PFSK-1 (cell line): Measurements from ENCODE around the gene ABCF2.

ENCODE experiments used
- FOXP2 ChIP-seq: optimal IDR thresholded peaks from 2 replicates; pipeline ENCODE3; 2011; ENCODE audit warnings: borderline replicate concordance, control low read depth, inconsistent platforms; ENCODE audit not compliant: insufficient read depth; ENCODE audit errors: extremely low read length, extremely low read depth
- POLR2AphosphoS5 ChIP-seq: IDR thresholded peaks from 2 replicates; pipeline ENCODE4 v1.6.1; 2012; ENCODE audit warnings: low read depth, mild to moderate bottlenecking, control low read depth, low read length, moderate library complexity
- REST ChIP-seq, 2 experiments: IDR thresholded peaks; 2 replicates each; pipeline versions ENCODE4 v1.6.1 to v1.8.0; 2011 to 2012; ENCODE audit warnings: low read depth in 2 of 2, low read length in 2 of 2, control low read depth in 1 of 2, inconsistent platforms in 1 of 2, mild to moderate bottlenecking in 1 of 2, moderate library complexity in 1 of 2; ENCODE audit not compliant: insufficient read depth in 1 of 2
- SIN3A ChIP-seq: IDR thresholded peaks from 2 replicates; pipeline ENCODE4 v1.6.1; 2012; ENCODE audit warnings: mild to moderate bottlenecking, low read length, moderate library complexity, borderline replicate concordance; ENCODE audit not compliant: insufficient read depth
- TAF1 ChIP-seq: IDR thresholded peaks from 2 replicates; pipeline ENCODE4 v1.6.1; 2012; ENCODE audit warnings: low read length, control low read depth, borderline replicate concordance; ENCODE audit not compliant: insufficient read depth

GRCh38 chr7:151176401-151176800 lies 50.6 kb downstream of the ABCF2 start:
- TF ChIP-seq POLR2AphosphoS5 (no peak), REST (IDR thresholded peaks at IDR 0.05; ENCODE audit: insufficient read depth in 1 of 2, low read depth in 2 of 2, low read length in 2 of 2) (no peak), SIN3A (no peak), TAF1 (no peak), FOXP2 (no peak)
